Lower leg skin (tissue), 3 donors: Measurements from ENCODE around the gene GPX4.

Experiments
- CTCF ChIP-seq, 3 donors: fragments of 450-650 bp; IDR thresholded peaks; one replicate each; pipeline ENCODE4 v1.5.1; 2016; ENCODE audit warnings: antibody characterized with exemption in 3 of 3, mild to moderate bottlenecking in 3 of 3, moderate library complexity in 2 of 3
- POLR2A ChIP-seq, 2 donors: fragments of 450-650 bp; IDR thresholded peaks; one replicate each; pipeline ENCODE4 v1.6.1; 2016 to 2017; ENCODE audit warnings: antibody characterized with exemption in 2 of 2, mild to moderate bottlenecking in 1 of 2, moderate library complexity in 1 of 2

- TF ChIP-seq CTCF (IDR thresholded peaks at IDR 0.05) (no peak), POLR2A (IDR thresholded peaks at IDR 0.05) (no peak)
Observed at GRCh38 chr19:1062387-1063029, 41.3 kb upstream of the GPX4 start.
